Left hindlimb (tissue), 1 donor: ENCODE data around the gene CAPZA3.
"Not testable (repeated sequence)": the region's sequence is repeated elsewhere in the genome, so short reads cannot be mapped to it uniquely, and the experiment has no call there.

Source experiments
- DNase-seq: peaks from one replicate; pipeline ENCODE4 v3.0.0-alpha.2; 2018

The CAPZA3 gene

DNA sequence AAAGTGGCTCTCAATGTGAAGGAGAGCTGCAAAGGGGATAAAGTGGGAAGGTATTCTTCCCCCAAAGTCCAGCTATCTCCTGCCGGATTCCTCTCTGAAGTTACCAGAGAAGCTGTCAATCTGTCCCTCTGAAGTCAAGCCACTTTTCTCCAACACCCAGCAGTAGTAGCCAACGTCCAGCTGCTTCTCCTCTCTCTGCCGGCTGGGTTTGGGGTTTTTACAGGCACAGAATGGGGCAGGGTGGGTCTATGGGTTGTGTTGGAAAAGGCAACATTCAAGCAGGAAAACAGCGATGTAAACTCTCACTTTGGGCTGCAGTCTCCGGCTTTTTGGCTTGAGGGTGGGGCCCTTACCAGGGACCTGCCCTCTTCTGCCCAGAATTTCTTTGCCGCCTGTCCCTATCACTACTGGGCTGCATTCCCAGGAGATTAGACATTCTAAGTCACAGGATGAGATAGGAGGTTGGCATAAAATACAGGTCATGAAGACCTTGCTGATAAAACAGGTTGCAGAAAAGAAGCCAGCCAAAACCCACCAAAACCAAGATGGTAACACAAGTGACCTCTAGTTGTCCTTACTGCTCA is 16.3 kb downstream of the CAPZA3 start:
- DNase-seq: no peak

DNA sequence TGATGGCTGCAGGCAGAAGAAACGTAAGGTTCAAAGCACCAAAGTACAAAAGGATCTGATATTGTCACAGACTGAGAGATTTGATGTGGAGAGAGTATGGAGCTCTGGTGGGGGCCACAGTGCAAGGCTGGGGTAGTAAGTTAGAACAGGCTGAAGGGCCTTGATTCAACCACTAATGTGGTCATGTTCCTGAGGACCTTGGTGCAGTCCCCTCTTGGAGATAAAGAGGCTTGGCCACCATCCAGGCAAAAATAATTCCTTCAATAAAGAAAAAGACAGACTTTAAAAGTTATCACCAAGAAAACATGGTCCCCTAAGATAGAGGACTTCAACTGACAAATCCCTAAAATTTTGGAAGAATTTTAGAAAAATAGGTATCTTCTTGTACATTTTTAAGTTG is 17.4 kb downstream of the CAPZA3 start:
- DNase-seq: no peak

DNA sequence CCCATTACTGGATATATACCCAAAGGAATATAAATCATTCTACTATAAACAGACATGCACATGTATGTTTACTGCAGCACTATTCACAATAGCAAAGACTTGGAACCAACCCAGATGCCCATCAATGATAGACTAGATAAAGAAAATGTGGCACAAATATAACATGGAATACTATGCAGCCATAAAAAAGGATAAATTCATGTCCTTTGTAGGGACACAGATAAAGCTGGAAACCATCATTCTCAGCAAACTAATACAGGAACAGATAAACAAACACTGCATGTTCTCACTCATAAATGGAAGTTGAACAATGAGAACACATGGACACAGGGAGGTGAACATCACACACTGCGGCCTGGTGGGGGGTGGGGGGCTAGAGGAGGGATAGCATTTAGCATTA is 28.6 kb downstream of the CAPZA3 start:
- not testable (repeated sequence) for DNase-seq

DNA sequence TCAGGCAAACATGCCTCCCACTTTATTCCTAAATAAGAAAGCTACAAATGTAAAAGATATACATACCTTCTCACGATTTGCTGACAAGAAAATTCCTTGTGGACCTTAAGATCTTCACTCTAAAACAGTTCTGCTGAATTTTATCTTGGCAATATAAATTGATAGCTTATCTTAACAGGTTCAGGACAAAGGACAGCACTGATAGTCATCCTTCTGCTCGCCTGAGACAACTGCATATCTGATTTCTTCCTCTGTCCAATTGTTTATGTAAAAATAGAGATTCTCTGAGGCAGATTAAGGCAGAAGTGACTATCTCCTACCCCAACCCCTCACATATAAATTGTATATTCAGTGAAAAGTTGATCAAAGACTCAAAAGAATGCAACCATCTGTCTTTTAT is 44.9 kb downstream of the CAPZA3 start:
- no peak for DNase-seq

DNA sequence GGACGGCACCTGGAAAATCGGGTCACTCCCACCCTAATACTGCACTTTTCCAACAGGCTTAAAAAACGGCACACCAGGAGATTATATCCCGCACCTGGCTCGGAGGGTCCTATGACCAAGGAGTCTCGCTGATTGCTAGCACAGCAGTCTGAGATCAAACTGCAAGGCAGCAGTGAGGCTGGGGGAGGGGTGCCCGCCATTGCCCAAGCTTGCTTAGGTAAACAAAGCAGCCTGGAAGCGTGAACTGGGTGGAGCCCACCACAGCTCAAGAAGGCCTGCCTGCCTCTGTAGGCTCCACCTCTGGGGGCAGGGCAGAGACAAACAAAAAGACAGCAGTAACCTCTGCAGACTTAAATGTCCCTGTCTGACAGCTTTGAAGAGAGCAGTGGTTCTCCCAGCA is 47.5 kb downstream of the CAPZA3 start:
- DNase-seq: not testable (repeated sequence)
